SU-DHL-6 (cell line): ENCODE results near the gene CCDC157.

ENCODE experiments used
- CTCF ChIP-seq: fragments of 200-600 bp; sonication (generic); IDR thresholded peaks from one replicate; pipeline ENCODE4 v1.5.1; 2017; ENCODE audit warnings: antibody characterized with exemption, mild to moderate bottlenecking, low read length, moderate library complexity; ENCODE audit not compliant: insufficient read depth, poor library complexity, severe bottlenecking
- EZH2phosphoT487 ChIP-seq: fragments of 200-600 bp; sonication (generic), shearing (Covaris generic); conservative IDR thresholded peaks from 2 replicates; pipeline ENCODE4 v1.6.1; 2018; ENCODE audit warnings: mild to moderate bottlenecking, antibody characterized with exemption, low read length, moderate library complexity, mixed read lengths

GRCh38 chr22:30372915-30373314 lies 16.1 kb downstream of the CCDC157 start:
- TF ChIP-seq CTCF: no peak
- no peak for TF ChIP-seq EZH2phosphoT487
